OCI-LY3 (cell line): ENCODE results near the gene SARDH.

ENCODE experiments used
- H2AFZ ChIP-seq: fragments of 200-600, 300-600 bp; shearing (Covaris generic); 2 replicates; pipeline ENCODE4 v1.6.0; 2014; ENCODE audit warnings: antibody characterized with exemption, low read depth, low read length
- H3K27ac ChIP-seq: fragments of 200-600, 300-600 bp; sonication (generic); 2 replicates; pipeline ENCODE4 v1.5.1; 2014; ENCODE audit warnings: mild to moderate bottlenecking, low read length, moderate library complexity, mixed read lengths
- H3K27me3 ChIP-seq: fragments of 200-600, 300-600 bp; sonication (generic); 2 replicates; pipeline ENCODE4 v1.6.1; 2014; ENCODE audit warnings: low read depth, low read length, mixed read lengths
- H3K36me3 ChIP-seq: fragments of 200-600, 300-600 bp; sonication (generic); replicated peaks from 2 replicates; pipeline ENCODE3; 2014; ENCODE audit warnings: low read depth, low read length, mixed read lengths
- H3K4me1 ChIP-seq: fragments of 300-600, 200-600 bp; sonication (generic); 2 replicates; pipeline ENCODE4 v1.6.1; 2014; ENCODE audit warnings: low read length, mixed read lengths
- H3K4me2 ChIP-seq: fragments of 200-600, 300-600 bp; sonication (generic); 2 replicates; pipeline ENCODE4 v1.6.1; 2014; ENCODE audit warnings: low read length, mixed read lengths
- H3K4me3 ChIP-seq: fragments of 300-600, 200-600 bp; sonication (generic); 2 replicates; pipeline ENCODE4 v1.5.1; 2014; ENCODE audit warnings: antibody characterized with exemption, mild to moderate bottlenecking, low read length, moderate library complexity
- H3K79me2 ChIP-seq: fragments of 300-600, 200-600 bp; shearing (Covaris generic); 2 replicates; pipeline ENCODE4 v1.6.1; 2014; ENCODE audit warnings: mild to moderate bottlenecking, low read length, mixed read lengths
- H3K9ac ChIP-seq: fragments of 300-600, 200-600 bp; shearing (Covaris generic); 2 replicates; pipeline ENCODE4 v1.6.0; 2014; ENCODE audit warnings: mild to moderate bottlenecking, low read length, moderate library complexity
- H3K9me3 ChIP-seq: fragments of 200-600, 300-600 bp; shearing (Covaris generic); 2 replicates; pipeline ENCODE4 v1.6.1; 2014; ENCODE audit warnings: low read length, mixed read lengths; ENCODE audit not compliant: insufficient read depth
- H4K20me1 ChIP-seq: fragments of 200-600, 300-600 bp; sonication (generic); 2 replicates; pipeline ENCODE4 v1.6.1; 2016; ENCODE audit warnings: low read length, mixed read lengths; ENCODE audit not compliant: insufficient read depth
- CTCF ChIP-seq: fragments of 200-600, 300-600 bp; sonication (generic); IDR thresholded peaks from 2 replicates; pipeline ENCODE4 v1.5.1; 2014; ENCODE audit warnings: antibody characterized with exemption, low read length, low read depth
- EZH2phosphoT487 ChIP-seq: fragments of 200-600 bp; shearing (Covaris generic); IDR thresholded peaks from 2 replicates; pipeline ENCODE4 v1.6.1; 2018; ENCODE audit warnings: antibody characterized with exemption, mixed run types, low read depth

The SARDH gene

DNA sequence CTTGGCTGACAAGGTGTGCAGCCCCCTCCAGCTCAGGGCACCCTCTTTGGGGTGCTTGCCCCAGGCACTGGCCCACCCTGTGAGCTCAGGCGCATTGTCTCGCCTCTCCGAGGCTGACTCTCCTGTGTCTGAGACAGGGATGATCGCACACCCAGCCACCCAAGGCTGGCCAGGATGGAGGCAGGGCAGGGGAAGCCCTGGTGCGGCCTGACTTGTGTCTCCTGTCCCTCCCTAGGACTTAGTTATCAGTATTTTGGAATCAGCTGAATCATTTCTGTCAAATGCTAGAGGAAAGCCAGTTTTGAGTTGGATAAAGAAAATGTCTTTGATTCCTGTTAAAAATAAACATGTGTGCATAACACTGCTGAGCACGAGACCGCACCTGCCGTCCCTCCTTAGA, 104.5 kb downstream of the SARDH start:
- no peak overlapping the region for H3K4me3 ChIP-seq
- no peak for TF ChIP-seq EZH2phosphoT487
- no peak for TF ChIP-seq CTCF
- H2AFZ ChIP-seq, result no peak overlapping the region
- no peaks in the 10 kb centered on the region for H3K4me1 ChIP-seq
- H3K36me3 ChIP-seq, result no peaks in the 10 kb centered on the region
- H3K27me3 ChIP-seq, result 0 out of 2 replicates have a peak, but pooled peaks cover 3% of the 10 kb centered on the region
- H3K4me2 ChIP-seq, result no peak overlapping the region
- H3K79me2 ChIP-seq, result no peaks in the 10 kb centered on the region
- no peak overlapping the region for H3K27ac ChIP-seq
- H3K9me3 ChIP-seq, result no peaks in the 10 kb centered on the region
- no peaks in the 10 kb centered on the region for H4K20me1 ChIP-seq
- no peak overlapping the region for H3K9ac ChIP-seq

DNA sequence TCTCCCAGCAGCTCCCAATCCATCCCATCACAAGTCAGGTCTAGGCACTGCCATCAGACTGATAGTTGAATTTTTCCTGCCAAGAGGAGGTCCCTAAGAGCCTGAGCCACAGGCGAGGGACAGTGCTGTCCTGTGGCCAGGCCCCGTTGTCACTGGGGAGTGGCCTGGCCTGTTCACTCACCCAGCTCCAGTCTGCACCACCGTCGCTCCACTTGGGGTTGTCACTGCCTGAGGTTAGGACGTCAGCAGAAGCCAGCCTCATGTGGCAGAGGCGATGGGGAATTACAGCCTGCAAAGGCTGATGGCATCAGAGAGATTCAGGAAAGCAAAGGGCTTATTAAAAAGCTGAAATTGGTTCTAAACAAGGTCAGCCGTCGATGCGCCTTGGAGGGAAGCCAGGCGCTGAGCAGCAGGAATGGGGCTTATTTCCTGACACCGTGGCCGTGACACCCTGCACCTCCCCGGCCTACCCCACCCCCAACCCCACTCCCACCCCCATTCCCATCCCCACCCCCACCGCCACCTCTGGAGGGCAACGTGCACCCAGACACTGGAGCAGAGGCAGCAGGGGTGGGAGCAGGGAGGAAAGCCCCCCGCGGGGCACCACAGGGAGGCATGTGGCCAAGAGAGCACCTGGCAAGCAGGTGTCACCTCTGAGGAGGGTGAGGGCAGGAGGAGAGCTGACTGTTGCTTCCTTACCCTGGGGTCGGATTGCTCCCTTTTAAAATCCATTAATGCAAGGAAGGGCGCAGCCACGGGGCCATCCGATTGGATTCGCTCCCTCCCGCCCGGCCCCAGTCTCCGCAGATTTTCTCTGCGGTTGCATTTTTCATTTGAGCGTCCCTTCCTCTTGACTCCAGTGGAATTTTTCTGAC, 105.1 kb downstream of the SARDH start:
- no peaks in the 10 kb centered on the region for H4K20me1 ChIP-seq
- H3K9me3 ChIP-seq, result no peaks in the 10 kb centered on the region
- H3K27me3 ChIP-seq, result 0 out of 2 replicates have a peak, but pooled peaks cover 5% of the 10 kb centered on the region
- no peaks in the 10 kb centered on the region for H3K79me2 ChIP-seq
- no peak for TF ChIP-seq EZH2phosphoT487
- TF ChIP-seq CTCF, result no peak
- no peak overlapping the region for H3K4me3 ChIP-seq
- no peak overlapping the region for H3K27ac ChIP-seq
- H3K36me3 ChIP-seq, result no peaks in the 10 kb centered on the region
- no peaks in the 10 kb centered on the region for H3K4me1 ChIP-seq
- H3K9ac ChIP-seq, result no peak overlapping the region
- no peak overlapping the region for H2AFZ ChIP-seq
- H3K4me2 ChIP-seq, result no peak overlapping the region

DNA sequence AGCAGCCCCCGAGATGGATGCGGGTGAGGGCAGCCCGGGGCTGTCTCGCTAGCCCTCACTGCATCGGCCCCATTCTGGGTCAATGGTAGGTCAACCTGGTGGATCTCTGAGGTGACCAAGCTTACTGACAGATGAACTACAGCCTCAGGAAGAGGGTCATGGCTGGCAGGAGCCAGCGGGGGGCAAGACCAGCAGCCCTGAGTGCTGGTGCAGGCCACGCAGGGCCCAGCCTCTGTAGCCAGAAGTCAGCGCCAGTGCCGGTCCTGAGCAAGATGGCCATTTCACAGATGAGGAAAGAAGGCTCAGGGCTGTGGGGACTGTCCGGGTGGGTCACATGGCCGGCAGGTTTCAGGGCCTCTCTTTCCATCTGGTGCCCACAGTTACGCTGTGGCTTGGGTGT, 107.0 kb downstream of the SARDH start:
- no peak overlapping the region for H3K9ac ChIP-seq
- no peaks in the 10 kb centered on the region for H3K4me1 ChIP-seq
- no peaks in the 10 kb centered on the region for H3K9me3 ChIP-seq
- H3K27me3 ChIP-seq, result peaks cover 14% of the 10 kb centered on the region; the same call in 1 of the 2 replicates
- H3K4me2 ChIP-seq, result no peak overlapping the region
- H3K36me3 ChIP-seq, result no peaks in the 10 kb centered on the region
- no peak overlapping the region for H3K27ac ChIP-seq
- H2AFZ ChIP-seq, result no peak overlapping the region
- H3K79me2 ChIP-seq, result no peaks in the 10 kb centered on the region
- H3K4me3 ChIP-seq, result no peak overlapping the region
- no peak for TF ChIP-seq CTCF
- no peak for TF ChIP-seq EZH2phosphoT487
- no peaks in the 10 kb centered on the region for H4K20me1 ChIP-seq

GRCh38 chr9:133629221-133630110, 108.7 kb downstream of the SARDH start:
- Histone ChIP-seq H3K9ac (no peak overlapping the region), H3K27ac (no peak overlapping the region), H3K27me3 (peaks cover 14% of the 10 kb centered on the region; the same call in 1 of the 2 replicates), H3K4me2 (no peak overlapping the region), H2AFZ (no peak overlapping the region), H3K79me2 (no peaks in the 10 kb centered on the region), H3K36me3 (no peaks in the 10 kb centered on the region), H4K20me1 (no peaks in the 10 kb centered on the region), H3K4me3 (no peak overlapping the region), H3K9me3 (no peaks in the 10 kb centered on the region), H3K4me1 (no peaks in the 10 kb centered on the region)
- TF ChIP-seq EZH2phosphoT487 (no peak), CTCF (no peak)
